Thyroid gland (tissue), 4 donors: ENCODE data around the gene IQSEC2. TPM values are rescaled to one million over a fixed set of nuclear protein-coding genes. Genes with fewer than 3 reads are reported as not detected.

Experiments
- DNase-seq, 2 donors: peaks; one replicate each; pipeline ENCODE4 v3.0.0-alpha.2; 2019
- H3K27ac ChIP-seq, 3 donors: fragments of 200-600 bp; sonication (generic); 1 replicate in 2 of 3; 2 replicates in 1 of 3; pipeline ENCODE4 v1.5.1; 2016 to 2019; ENCODE audit warnings: mild to moderate bottlenecking in 1 of 3, moderate library complexity in 1 of 3
- H3K27me3 ChIP-seq: fragments of 200-600 bp; sonication (generic); one replicate; pipeline ENCODE4 v1.5.1; 2019
- H3K36me3 ChIP-seq, 2 donors: fragments of 200-600 bp; sonication (generic); one replicate each; pipeline ENCODE4 v1.5.1; 2016 to 2019
- H3K4me1 ChIP-seq, 2 donors: fragments of 200-600 bp; sonication (generic); one replicate each; pipeline ENCODE4 v1.5.1; 2017 to 2019
- H3K4me3 ChIP-seq, 3 donors: fragments of 200-600 bp; sonication (generic); replicated peaks in 1 of 3; 1 replicate in 2 of 3; 2 replicates in 1 of 3; pipeline ENCODE4 v1.5.1; 2016; ENCODE audit warnings: mild to moderate bottlenecking in 1 of 3
- H3K9me3 ChIP-seq: fragments of 200-600 bp; sonication (generic); one replicate; pipeline ENCODE4 v1.5.1; 2017
- POLR2A ChIP-seq, 2 donors: fragments of 450-650 bp; IDR thresholded peaks; one replicate each; pipeline ENCODE4 v1.6.1; 2017; ENCODE audit warnings: antibody characterized with exemption in 2 of 2, mild to moderate bottlenecking in 2 of 2, moderate library complexity in 1 of 2
- WGBS, 2 donors: methylation state at CpG; one replicate each; pipeline ENCODE4 v1.1.5; 2017; 5-methylcytosine and 5-hydroxymethylcytosine counted together
- intact Hi-C: fragments of 100-400 bp; cut with DNase I; formaldehyde crosslinking; loops from one replicate; pipeline ENCODE4 v1.15.1; 2023
- total RNA-seq, 4 donors: library from RNA; depleted of rRNA; stranded (reverse); fragments of >200 nt; gene quantifications; one replicate each; pipeline ENCODE4 v1.2.3, GENCODE V29; 2016
- TF ChIP-seq, protein P1 (sequence below), 6 experiments: fragments of 200-600 bp in 3 of 6; fragments of 450-650 bp in 3 of 6; sonication (generic) in 3 of 6; IDR thresholded peaks; one replicate each; pipeline ENCODE4 v1.5.1; 2016 to 2019; ENCODE audit warnings: antibody characterized with exemption in 6 of 6, mild to moderate bottlenecking in 2 of 6, inconsistent platforms in 1 of 6, moderate library complexity in 1 of 6

IQSEC2 gene
- total RNA-seq, 4 donors from 2014 or later = 14.1 to 23.7 (median 17.2) TPM

DNA sequence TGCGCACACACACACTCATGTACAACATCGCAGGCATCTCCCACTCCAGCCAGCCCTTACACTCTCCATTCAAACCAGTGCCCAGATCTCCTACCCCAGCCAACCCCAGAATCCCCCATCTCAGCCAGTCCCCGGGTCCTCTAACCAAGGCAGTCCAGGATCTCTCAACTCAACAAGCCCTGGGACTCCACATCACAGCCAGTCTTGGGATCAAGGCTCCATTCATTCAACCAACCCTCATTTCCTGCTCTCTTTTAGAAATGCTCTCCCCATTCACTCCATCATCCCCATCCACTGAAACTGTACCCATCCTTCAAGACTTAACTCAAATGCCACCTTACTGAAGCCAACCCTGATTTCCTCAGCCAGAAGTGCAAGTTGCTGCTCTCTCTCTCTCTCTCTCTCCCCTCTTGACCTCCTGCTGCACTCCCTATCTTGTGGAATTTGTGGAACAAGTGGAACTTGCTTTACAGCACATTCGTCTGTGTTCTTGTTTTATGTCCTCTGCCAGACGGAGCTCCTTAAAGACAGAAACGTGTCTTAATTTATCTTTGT is 40.6 kb upstream of the IQSEC2 start:
- 20 to 25% methylated on average over 6 of the region's 6 CpGs for WGBS, 2 donors
- TF ChIP-seq, protein P1, sequence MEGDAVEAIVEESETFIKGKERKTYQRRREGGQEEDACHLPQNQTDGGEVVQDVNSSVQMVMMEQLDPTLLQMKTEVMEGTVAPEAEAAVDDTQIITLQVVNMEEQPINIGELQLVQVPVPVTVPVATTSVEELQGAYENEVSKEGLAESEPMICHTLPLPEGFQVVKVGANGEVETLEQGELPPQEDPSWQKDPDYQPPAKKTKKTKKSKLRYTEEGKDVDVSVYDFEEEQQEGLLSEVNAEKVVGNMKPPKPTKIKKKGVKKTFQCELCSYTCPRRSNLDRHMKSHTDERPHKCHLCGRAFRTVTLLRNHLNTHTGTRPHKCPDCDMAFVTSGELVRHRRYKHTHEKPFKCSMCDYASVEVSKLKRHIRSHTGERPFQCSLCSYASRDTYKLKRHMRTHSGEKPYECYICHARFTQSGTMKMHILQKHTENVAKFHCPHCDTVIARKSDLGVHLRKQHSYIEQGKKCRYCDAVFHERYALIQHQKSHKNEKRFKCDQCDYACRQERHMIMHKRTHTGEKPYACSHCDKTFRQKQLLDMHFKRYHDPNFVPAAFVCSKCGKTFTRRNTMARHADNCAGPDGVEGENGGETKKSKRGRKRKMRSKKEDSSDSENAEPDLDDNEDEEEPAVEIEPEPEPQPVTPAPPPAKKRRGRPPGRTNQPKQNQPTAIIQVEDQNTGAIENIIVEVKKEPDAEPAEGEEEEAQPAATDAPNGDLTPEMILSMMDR (IDR thresholded peaks at IDR 0.05) = no peak
- TF ChIP-seq POLR2A (IDR thresholded peaks at IDR 0.05) = no peak
- Histone ChIP-seq H3K27ac (no peak overlapping the region), H3K27me3 (no peaks in the 10 kb centered on the region), H3K4me1 (peaks cover 0 to 8% of the 10 kb centered on the region in 2 donors), H3K4me3 (no peak overlapping the region), H3K9me3 (no peaks in the 10 kb centered on the region), H3K36me3 (no peaks in the 10 kb centered on the region)
- peak; percentile 6 to 14 for DNase-seq
- intact Hi-C loops = no loop called here

DNA sequence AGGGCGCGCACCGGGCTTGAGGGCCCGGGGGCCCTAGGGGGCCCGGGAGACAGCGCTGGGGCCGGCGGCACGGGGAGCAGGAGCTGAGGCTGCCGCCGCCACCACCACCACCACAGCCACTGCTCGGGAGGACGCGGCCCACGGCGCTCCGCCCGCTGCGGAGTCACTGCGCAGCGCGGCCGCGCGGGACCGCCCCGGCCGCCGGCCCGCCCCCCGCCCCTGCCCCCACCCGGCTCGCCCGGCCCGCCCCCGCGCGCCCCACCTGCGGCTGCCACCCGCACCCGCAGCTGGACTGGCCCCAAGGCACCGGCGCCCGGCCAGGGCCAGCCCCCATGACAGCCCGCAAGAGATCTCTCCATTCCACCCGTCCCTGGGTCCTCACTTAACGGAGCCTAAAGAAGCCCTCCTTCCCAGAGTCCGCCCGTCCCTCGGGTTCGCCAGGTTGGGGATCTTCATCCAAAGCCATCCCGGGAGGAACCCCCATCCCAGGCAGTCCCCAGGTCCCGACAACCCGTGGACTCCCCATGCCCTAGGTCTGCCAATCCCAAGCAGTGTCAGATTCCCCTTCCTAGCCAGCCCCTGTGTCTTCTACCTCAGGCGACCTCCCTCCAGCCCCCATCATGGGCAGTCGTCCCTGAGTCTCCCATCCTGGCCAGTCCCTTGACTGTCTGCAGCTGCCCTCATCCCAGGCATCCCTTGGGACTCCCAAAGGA is 40.0 kb upstream of the IQSEC2 start:
- Histone ChIP-seq H3K4me1 (peaks cover 0 to 8% of the 10 kb centered on the region in 2 donors), H3K9me3 (no peaks in the 10 kb centered on the region), H3K27ac (no peak overlapping the region), H3K4me3 (peak overlapping the region in 1 of 3 donors; percentile 55), H3K27me3 (no peaks in the 10 kb centered on the region), H3K36me3 (no peaks in the 10 kb centered on the region)
- TF ChIP-seq POLR2A (IDR thresholded peaks at IDR 0.05) = peak in 1 of 2 donors; percentile 67
- TF ChIP-seq, protein P1 (IDR thresholded peaks at IDR 0.05) = no peak
- 0% methylated on average over 1 to 3 of the region's 56 CpGs for WGBS, 2 donors
- intact Hi-C loops = no loop called here
- peak; percentile 26 to 30 for DNase-seq

DNA sequence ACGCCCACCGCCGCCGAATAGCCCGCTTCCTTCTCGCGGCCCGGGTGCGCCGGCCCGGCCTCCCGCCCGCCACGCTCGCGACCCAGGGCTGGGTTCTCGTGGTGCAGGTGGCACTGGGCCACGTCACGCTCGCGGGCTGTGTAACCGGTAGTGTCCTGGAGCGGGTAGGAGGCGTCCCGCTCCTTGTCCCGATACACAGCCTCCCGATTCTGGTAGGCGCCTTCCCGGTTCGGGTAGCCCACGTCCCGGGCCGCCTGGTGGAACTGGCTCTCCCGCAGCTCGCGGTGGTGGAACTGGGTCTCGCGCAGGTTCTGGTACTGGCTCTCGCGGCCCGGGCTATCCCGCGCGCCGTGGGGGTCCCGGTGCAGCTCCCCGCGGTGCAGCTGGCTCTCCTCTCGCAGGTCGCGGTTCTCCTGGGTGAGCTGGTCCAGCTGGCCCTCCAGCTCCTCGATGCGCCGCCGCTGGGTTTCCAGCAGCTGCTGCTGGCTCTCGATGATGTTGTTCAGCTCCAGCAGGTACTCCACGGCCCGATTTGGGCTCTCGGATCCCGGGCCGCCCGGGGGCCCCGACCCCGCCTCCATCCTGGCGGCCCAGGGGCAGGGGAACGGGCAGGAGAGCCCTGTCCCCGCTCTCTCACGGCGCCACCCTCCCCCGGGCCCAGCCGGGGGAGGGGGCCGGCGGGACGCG is 39.3 kb upstream of the IQSEC2 start:
- Histone ChIP-seq H3K27me3 (no peaks in the 10 kb centered on the region), H3K27ac (no peak overlapping the region), H3K36me3 (no peaks in the 10 kb centered on the region), H3K4me1 (peaks cover 0 to 8% of the 10 kb centered on the region in 2 donors), H3K4me3 (peak overlapping the region in 2 of 3 donors; percentile 17 to 55), H3K9me3 (no peaks in the 10 kb centered on the region)
- intact Hi-C loops = no loop called here
- no CpG with 5 or more reads among the region's 75 CpGs for WGBS, 2 donors
- DNase-seq = peak; percentile 27 to 32
- TF ChIP-seq, protein P1 (IDR thresholded peaks at IDR 0.05) = no peak
- no peak for TF ChIP-seq POLR2A (IDR thresholded peaks at IDR 0.05)

DNA sequence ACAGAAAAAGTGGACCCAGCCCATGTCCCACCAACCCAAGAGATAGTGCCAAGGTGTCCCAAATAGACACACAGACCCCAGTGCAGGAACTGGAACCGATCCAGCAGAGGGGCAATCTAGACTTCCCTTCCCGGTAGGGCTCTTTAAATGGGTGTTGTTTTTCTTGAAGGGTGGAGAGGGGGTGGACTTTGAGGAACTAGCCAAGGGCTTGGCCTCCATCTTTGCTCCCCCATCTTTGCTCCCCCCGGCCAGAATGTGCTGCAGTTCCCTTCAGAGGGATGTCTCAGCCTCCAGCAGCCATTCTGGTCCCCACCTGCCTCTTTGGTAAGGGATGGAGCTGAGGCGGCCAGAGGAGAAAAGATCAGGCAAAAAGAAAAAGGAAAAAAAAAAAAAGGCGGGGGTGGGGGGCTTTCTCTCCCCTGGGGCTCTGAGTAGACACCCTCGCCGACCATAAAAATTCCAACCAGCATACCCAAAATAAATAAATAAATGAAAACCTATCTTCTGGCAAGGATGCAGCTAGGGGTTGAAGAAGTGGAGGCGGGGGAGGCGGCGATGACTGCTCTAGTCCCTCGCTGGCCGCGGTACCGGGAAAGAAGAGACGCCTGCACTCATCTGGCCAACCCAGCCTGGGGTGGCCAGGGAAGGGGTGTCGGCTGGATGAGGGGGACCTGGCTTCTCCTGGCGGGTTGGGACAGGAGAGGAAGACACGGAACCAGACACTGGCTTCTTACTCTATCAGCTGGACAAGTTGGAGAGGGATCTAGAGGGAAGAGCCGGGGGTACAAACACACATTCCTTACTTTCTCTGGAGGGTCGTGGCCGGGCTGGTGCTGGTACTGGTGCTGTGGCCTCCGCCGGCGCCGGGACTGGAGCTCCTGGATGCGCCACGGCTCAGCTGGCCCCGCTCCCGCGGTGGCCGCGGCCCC is 38.5 kb upstream of the IQSEC2 start:
- intact Hi-C loops = loop anchor here (5.0 kb wide), 1 partner anchor 117 kb away; no protein-coding TSS in a partner anchor
- no peaks in the 10 kb centered on the region for H3K9me3 ChIP-seq
- TF ChIP-seq POLR2A (IDR thresholded peaks at IDR 0.05) = no peak
- TF ChIP-seq, protein P1 (IDR thresholded peaks at IDR 0.05) = no peak
- H3K4me1 ChIP-seq = peaks cover 0 to 8% of the 10 kb centered on the region in 2 donors
- H3K27me3 ChIP-seq = no peaks in the 10 kb centered on the region
- no peaks in the 10 kb centered on the region for H3K36me3 ChIP-seq
- H3K4me3 ChIP-seq = peak overlapping the region in 1 of 3 donors; percentile 55
- DNase-seq = peak; percentile 4 to 19
- WGBS, 2 donors = 3 to 4% methylated on average over 13 to 26 of the region's 32 CpGs
- H3K27ac ChIP-seq = no peak overlapping the region
